ENCODE measurements around the gene ANAPC1.

DNA sequence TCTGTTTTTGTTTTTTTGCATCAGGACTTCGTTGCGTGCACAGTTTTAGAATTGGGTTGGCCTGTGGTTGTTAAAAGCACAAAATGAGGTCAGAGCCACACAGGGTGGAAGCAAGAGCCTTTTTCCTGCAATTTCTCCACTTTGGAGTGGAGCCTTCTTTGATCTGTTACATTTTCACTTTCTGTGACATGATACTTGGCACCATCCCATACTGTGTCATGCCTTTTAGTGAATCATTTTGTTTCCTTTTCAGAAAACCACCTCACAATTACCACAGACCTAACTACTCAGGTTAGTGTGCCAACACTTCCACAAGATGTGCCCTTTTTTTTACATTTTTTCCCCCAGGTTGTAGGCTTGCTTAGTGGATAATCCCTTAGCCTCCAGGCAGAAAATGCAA, 46.9 kb upstream of the ANAPC1 start:
- TF ChIP-seq, protein P1, sequence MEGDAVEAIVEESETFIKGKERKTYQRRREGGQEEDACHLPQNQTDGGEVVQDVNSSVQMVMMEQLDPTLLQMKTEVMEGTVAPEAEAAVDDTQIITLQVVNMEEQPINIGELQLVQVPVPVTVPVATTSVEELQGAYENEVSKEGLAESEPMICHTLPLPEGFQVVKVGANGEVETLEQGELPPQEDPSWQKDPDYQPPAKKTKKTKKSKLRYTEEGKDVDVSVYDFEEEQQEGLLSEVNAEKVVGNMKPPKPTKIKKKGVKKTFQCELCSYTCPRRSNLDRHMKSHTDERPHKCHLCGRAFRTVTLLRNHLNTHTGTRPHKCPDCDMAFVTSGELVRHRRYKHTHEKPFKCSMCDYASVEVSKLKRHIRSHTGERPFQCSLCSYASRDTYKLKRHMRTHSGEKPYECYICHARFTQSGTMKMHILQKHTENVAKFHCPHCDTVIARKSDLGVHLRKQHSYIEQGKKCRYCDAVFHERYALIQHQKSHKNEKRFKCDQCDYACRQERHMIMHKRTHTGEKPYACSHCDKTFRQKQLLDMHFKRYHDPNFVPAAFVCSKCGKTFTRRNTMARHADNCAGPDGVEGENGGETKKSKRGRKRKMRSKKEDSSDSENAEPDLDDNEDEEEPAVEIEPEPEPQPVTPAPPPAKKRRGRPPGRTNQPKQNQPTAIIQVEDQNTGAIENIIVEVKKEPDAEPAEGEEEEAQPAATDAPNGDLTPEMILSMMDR (conservative IDR thresholded peaks at IDR 0.05 in 1 of 2, IDR thresholded peaks at IDR 0.05 in 1 of 2; ENCODE audit: extremely low read depth in 1 of 2, insufficient read depth in 1 of 2, low read depth in 1 of 2, low read length in 2 of 2) = no peak
- no peak for TF ChIP-seq EZH2 (IDR thresholded peaks at IDR 0.05; ENCODE audit: borderline replicate concordance, low read length)
